ENCODE data around the gene TSPEAR. TPM values are rescaled to one million over a fixed set of nuclear protein-coding genes. Genes with fewer than 3 reads are reported as not detected.

Gene TSPEAR
- total RNA-seq, 4 donors from 2014 or later, result 0.18 to 0.69 (median 0.51) TPM; not detected in 1

GRCh38 chr21:44530221-44530902 is 181.0 kb downstream of the TSPEAR start:
- Histone ChIP-seq H3K36me3 (no peaks in the 10 kb centered on the region), H3K9me3 (no peaks in the 10 kb centered on the region), H3K27me3 (no peaks in the 10 kb centered on the region), H3K4me3 (no peak overlapping the region), H3K27ac (no peak overlapping the region), H3K4me1 (no peaks in the 10 kb centered on the region)
- DNase-seq, result peak in 1 of 2 donors; percentile 11
- no peak for TF ChIP-seq CTCF (IDR thresholded peaks at IDR 0.05)
- TF ChIP-seq POLR2A (IDR thresholded peaks at IDR 0.05), result no peak
- intact Hi-C loops (cut with DNase I; ENCODE audit: low total_unique reads), result no loop called here

- Histone ChIP-seq H3K27me3 (no peaks in the 10 kb centered on the region), H3K4me1 (no peaks in the 10 kb centered on the region), H3K4me3 (no peak overlapping the region), H3K9me3 (no peaks in the 10 kb centered on the region), H3K36me3 (no peaks in the 10 kb centered on the region), H3K27ac (no peak overlapping the region)
- TF ChIP-seq CTCF (IDR thresholded peaks at IDR 0.05), result no peak
- TF ChIP-seq POLR2A (IDR thresholded peaks at IDR 0.05), result no peak
- DNase-seq, result peak; percentile 1 to 2
- intact Hi-C loops (cut with DNase I; ENCODE audit: low total_unique reads), result no loop called here
Observed at GRCh38 chr21:44529503-44530125, 181.8 kb downstream of the TSPEAR start.

- no peak for TF ChIP-seq POLR2A (IDR thresholded peaks at IDR 0.05)
- no peak for TF ChIP-seq CTCF (IDR thresholded peaks at IDR 0.05)
- no peaks in the 10 kb centered on the region for H3K36me3 ChIP-seq
- no peak overlapping the region for H3K4me3 ChIP-seq
- DNase-seq, result peak in 1 of 2 donors; percentile 1
- no peaks in the 10 kb centered on the region for H3K4me1 ChIP-seq
- H3K27ac ChIP-seq, result no peak overlapping the region
- no peaks in the 10 kb centered on the region for H3K27me3 ChIP-seq
- H3K9me3 ChIP-seq, result no peaks in the 10 kb centered on the region
- intact Hi-C loops (cut with DNase I; ENCODE audit: low total_unique reads), result no loop called here
Observed at GRCh38 chr21:44529011-44529421, 182.4 kb downstream of the TSPEAR start.

- intact Hi-C loops (cut with DNase I; ENCODE audit: low total_unique reads), result no loop called here
Observed at GRCh38 chr21:44528634-44528995, 182.8 kb downstream of the TSPEAR start.

More at GRCh38 chr21:44528634-44528995, 182.8 kb downstream of the TSPEAR start:
- Histone ChIP-seq H3K9me3 (no peaks in the 10 kb centered on the region), H3K4me1 (no peaks in the 10 kb centered on the region), H3K27me3 (no peaks in the 10 kb centered on the region), H3K4me3 (no peak overlapping the region), H3K27ac (no peak overlapping the region), H3K36me3 (no peaks in the 10 kb centered on the region)
- DNase-seq, result peak in 1 of 2 donors; percentile 3
- TF ChIP-seq POLR2A (IDR thresholded peaks at IDR 0.05) (no peak), CTCF (IDR thresholded peaks at IDR 0.05) (no peak)
